ENCODE measurements around the gene AGPAT1. TPM values are rescaled to one million over a fixed set of nuclear protein-coding genes. Genes with fewer than 3 reads are reported as not detected.
A peak's percentile ranks its signal among the peaks of the same experiment; 100 is the strongest.

Gene AGPAT1
- total RNA-seq, 2 donors from 2014 or later = 43.0 to 53.1 TPM

DNA sequence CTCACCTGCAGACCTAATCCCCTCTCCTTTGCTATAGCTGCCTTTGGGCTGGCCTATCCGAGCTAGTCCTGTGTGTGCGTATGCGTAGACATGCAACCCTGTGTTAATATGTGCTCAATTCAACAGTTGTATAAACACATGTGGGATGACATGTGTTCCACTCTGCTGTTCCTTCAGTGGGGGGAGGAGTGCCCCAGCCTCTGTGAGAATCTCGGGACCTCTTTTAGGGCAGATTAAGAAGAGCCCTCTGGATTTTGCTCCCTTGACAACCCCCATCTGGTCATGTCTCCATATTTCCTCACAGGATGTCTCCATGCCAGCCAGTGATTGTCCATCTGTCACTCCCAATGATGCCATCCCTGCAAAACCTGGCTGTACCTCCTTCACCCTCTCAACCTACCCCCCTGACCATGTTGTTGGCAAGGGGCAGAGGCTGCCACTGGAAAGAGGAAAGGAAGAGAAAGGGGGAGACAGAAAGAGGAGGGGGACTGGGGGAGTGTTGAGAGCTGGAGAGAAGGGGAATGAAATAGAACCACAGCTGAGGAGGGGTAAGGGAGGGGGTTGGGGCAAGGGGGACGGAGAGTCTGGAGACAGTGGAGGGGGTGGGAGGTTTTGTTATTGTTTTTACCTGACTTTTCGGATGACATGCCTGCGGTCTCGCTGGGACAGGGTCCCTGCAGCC is 24.6 kb downstream of the AGPAT1 start:
- DNase-seq (ENCODE audit: low spot score) = no peak
- peaks cover 19 to 51% of the 10 kb centered on the region in 2 donors for H3K4me1 ChIP-seq (ENCODE audit: control insufficient read depth in 1 of 2, low read depth in 2 of 2)
- no peaks in the 10 kb centered on the region for H3K36me3 ChIP-seq
- H3K4me3 ChIP-seq = peak overlapping the region; percentile 94
- ATAC-seq (ENCODE audit: insufficient number of reproducible peaks, low FRiP score, low read depth) = no peak
- H3K27ac ChIP-seq = peak overlapping the region; percentile 48 to 61
- TF ChIP-seq, protein P1, sequence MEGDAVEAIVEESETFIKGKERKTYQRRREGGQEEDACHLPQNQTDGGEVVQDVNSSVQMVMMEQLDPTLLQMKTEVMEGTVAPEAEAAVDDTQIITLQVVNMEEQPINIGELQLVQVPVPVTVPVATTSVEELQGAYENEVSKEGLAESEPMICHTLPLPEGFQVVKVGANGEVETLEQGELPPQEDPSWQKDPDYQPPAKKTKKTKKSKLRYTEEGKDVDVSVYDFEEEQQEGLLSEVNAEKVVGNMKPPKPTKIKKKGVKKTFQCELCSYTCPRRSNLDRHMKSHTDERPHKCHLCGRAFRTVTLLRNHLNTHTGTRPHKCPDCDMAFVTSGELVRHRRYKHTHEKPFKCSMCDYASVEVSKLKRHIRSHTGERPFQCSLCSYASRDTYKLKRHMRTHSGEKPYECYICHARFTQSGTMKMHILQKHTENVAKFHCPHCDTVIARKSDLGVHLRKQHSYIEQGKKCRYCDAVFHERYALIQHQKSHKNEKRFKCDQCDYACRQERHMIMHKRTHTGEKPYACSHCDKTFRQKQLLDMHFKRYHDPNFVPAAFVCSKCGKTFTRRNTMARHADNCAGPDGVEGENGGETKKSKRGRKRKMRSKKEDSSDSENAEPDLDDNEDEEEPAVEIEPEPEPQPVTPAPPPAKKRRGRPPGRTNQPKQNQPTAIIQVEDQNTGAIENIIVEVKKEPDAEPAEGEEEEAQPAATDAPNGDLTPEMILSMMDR (IDR thresholded peaks at IDR 0.05) = no peak
- H3K9me3 ChIP-seq = no peaks in the 10 kb centered on the region
- H3K27me3 ChIP-seq (replicated peaks; ENCODE audit: insufficient read depth) = no peaks in the 10 kb centered on the region

DNA sequence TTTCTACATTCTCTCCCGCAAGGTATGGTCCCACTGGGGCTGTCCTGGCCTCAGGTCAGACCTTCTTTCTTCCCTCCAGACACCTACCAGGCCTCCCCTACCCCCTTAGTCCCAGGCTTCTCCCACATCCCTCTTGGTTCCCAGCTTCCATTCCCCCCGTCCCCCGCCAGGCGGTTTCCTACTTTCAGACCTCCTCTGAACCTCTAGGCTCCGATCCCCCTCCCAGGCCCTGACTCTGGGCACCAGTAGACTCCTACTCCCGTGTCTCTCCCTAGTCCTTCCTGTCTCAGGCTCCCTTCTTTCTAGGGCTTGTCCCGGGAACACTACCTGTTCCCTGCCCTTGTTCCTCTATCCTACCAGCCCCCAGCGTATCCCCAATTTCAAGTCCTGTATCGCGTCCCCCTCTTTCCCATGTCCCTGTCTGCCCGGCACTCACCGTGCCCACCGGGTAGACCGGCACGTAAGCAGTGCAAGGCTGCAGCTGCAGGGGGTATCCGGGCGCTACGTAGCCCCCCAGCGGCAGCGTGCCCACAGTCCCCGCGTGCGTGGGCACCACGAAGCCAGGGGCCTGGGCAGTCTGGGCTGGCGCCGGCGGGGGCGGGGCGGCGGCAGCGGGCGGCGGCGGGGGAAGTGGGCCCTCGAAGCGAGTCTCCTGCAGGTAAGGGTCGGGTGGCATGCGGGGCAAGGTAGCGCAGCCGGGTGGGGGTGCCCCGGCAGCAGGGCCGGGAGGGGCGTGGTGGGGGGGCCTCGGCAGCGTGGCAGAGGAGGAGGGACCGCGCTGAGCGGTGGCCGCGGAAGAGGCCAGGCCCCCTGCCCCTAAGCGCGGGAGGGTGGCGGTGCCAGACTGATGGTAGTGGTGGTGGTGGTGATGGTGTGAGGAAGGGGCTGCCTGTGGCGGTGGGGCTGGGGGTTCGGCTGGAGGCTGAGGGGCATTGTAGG is 25.7 kb downstream of the AGPAT1 start:
- Histone ChIP-seq H3K27ac (no peak overlapping the region), H3K4me1 (ENCODE audit: control insufficient read depth in 1 of 2, low read depth in 2 of 2) (peaks cover 17 to 40% of the 10 kb centered on the region in 2 donors), H3K27me3 (replicated peaks; ENCODE audit: insufficient read depth) (no peaks in the 10 kb centered on the region), H3K9me3 (no peaks in the 10 kb centered on the region), H3K4me3 (peak overlapping the region; percentile 94), H3K36me3 (no peaks in the 10 kb centered on the region)
- DNase-seq (ENCODE audit: low spot score) (no peak), ATAC-seq (ENCODE audit: insufficient number of reproducible peaks, low FRiP score, low read depth) (no peak)
- TF ChIP-seq, protein P1 (IDR thresholded peaks at IDR 0.05) = no peak

DNA sequence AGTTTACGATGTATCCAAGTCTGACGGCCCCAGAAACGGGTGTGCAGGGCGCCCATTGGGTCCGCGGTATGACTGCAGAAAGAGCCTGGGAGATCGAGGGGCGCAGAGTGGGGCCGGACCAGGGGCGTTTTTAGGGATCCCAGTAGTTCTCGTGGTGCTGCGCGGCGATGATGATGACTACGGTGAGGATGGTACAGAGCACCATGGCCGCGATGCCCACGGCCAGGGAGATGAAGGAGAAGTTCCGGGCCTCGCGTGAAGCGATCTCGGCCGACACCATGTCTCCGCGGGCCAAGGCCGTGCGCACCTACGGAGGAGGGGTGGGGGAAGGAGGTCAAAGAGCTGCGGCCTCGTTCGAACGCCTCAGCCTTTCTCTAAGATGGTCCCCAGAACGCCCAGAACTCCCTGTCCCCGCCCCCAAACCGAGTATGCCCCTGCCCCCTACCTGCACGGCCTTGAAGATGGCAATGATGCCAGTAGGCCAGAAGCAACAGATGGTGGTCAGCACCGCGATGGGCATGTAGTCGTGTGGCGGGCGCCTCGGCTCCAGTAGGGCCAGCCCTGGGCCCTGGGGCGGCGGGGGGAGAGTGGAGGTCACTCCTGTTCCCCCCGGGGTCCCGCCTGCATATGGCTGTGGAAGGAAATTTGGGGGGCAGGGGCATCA is 26.7 kb downstream of the AGPAT1 start:
- Histone ChIP-seq H3K27ac (no peak overlapping the region), H3K36me3 (no peaks in the 10 kb centered on the region), H3K27me3 (replicated peaks; ENCODE audit: insufficient read depth) (no peaks in the 10 kb centered on the region), H3K9me3 (no peaks in the 10 kb centered on the region), H3K4me1 (ENCODE audit: control insufficient read depth in 1 of 2, low read depth in 2 of 2) (peaks cover 15 to 34% of the 10 kb centered on the region in 2 donors), H3K4me3 (peak overlapping the region; percentile 26)
- no peak for ATAC-seq (ENCODE audit: insufficient number of reproducible peaks, low FRiP score, low read depth)
- DNase-seq (ENCODE audit: low spot score) = no peak
- TF ChIP-seq, protein P1 (IDR thresholded peaks at IDR 0.05) = no peak

- H3K4me1 ChIP-seq (ENCODE audit: control insufficient read depth in 1 of 2, low read depth in 2 of 2) = peaks cover 15 to 34% of the 10 kb centered on the region in 2 donors
- no peaks in the 10 kb centered on the region for H3K9me3 ChIP-seq
- ATAC-seq (ENCODE audit: insufficient number of reproducible peaks, low FRiP score, low read depth) (no peak), DNase-seq (ENCODE audit: low spot score) (no peak)
- H3K36me3 ChIP-seq = no peaks in the 10 kb centered on the region
- H3K27me3 ChIP-seq (replicated peaks; ENCODE audit: insufficient read depth) = no peaks in the 10 kb centered on the region
- H3K27ac ChIP-seq = no peak overlapping the region
- H3K4me3 ChIP-seq = peak overlapping the region; percentile 26
- TF ChIP-seq, protein P1 (IDR thresholded peaks at IDR 0.05) = no peak
These were observed 27.4 kb downstream of the AGPAT1 start for GRCh38 chr6:32148289-32149091.

Measured in thoracic aorta (tissue), 2 donors.